Trophoblast cell (in vitro differentiated cells and primary cell): ENCODE measurements around the gene COG2.
"Not testable (repeated sequence)": the region's sequence is repeated elsewhere in the genome, so short reads cannot be mapped to it uniquely, and the experiment has no call there.

Experiments
- DNase-seq, 2 donors: peaks; one replicate each; pipeline ENCODE4 v3.0.0-alpha.2; 2016
- H2AFZ ChIP-seq: 2 replicates; pipeline ENCODE4 v1.6.1; 2013; ENCODE audit warnings: low read length, moderate library complexity, mild to moderate bottlenecking; ENCODE audit not compliant: insufficient read depth, poor library complexity
- H2AK5ac ChIP-seq: 2 replicates; pipeline ENCODE4 v1.6.1; 2013; ENCODE audit warnings: mild to moderate bottlenecking, low read length
- H2BK120ac ChIP-seq: 2 replicates; pipeline ENCODE4 v1.6.1; 2013; ENCODE audit warnings: low read length, mild to moderate bottlenecking, moderate library complexity; ENCODE audit not compliant: insufficient read depth, poor library complexity
- H2BK12ac ChIP-seq: 2 replicates; pipeline ENCODE4 v1.6.1; 2013; ENCODE audit warnings: mild to moderate bottlenecking, low read length, moderate library complexity
- H2BK5ac ChIP-seq: 2 replicates; pipeline ENCODE4 v1.6.1; 2013; ENCODE audit warnings: low read length, low read depth, moderate library complexity, mild to moderate bottlenecking; ENCODE audit not compliant: poor library complexity
- H3K14ac ChIP-seq: 2 replicates; pipeline ENCODE4 v1.6.1; 2013; ENCODE audit warnings: mild to moderate bottlenecking, low read length
- H3K18ac ChIP-seq: 2 replicates; pipeline ENCODE4 v1.6.1; 2013; ENCODE audit warnings: mild to moderate bottlenecking, low read length
- H3K23ac ChIP-seq: 2 replicates; pipeline ENCODE4 v1.6.1; 2013; ENCODE audit warnings: low read length
- H3K27ac ChIP-seq: 2 replicates; pipeline ENCODE4 v1.5.1; 2013; ENCODE audit warnings: low read depth, mild to moderate bottlenecking, inconsistent platforms, low read length, moderate library complexity
- H3K27me3 ChIP-seq: 2 replicates; pipeline ENCODE4 v1.6.1; 2013; ENCODE audit warnings: inconsistent platforms, mild to moderate bottlenecking, low read length, moderate library complexity; ENCODE audit not compliant: insufficient read depth
- H3K36me3 ChIP-seq, 2 experiments: 1 replicate in 1 of 2; 2 replicates in 1 of 2; pipeline ENCODE4 v1.6.1; 2013; ENCODE audit warnings: low read length in 2 of 2, mild to moderate bottlenecking in 2 of 2, moderate library complexity in 1 of 2; ENCODE audit not compliant: insufficient read depth in 2 of 2, control insufficient read depth in 1 of 2
- H3K4ac ChIP-seq: 2 replicates; pipeline ENCODE4 v1.6.1; 2013; ENCODE audit warnings: low read depth, mild to moderate bottlenecking, low read length, moderate library complexity
- H3K4me1 ChIP-seq, 2 experiments: 1 replicate in 1 of 2; 2 replicates in 1 of 2; pipeline ENCODE4 v1.6.1; 2013; ENCODE audit warnings: low read length in 2 of 2, mild to moderate bottlenecking in 2 of 2, moderate library complexity in 1 of 2; ENCODE audit not compliant: insufficient read depth in 2 of 2, control insufficient read depth in 1 of 2
- H3K4me2 ChIP-seq: 2 replicates; pipeline ENCODE4 v1.6.1; 2013; ENCODE audit warnings: inconsistent platforms, mild to moderate bottlenecking, low read length, moderate library complexity
- H3K4me3 ChIP-seq: 2 replicates; pipeline ENCODE4 v1.5.1; 2013; ENCODE audit warnings: mild to moderate bottlenecking, low read depth, low read length, inconsistent platforms
- H3K79me1 ChIP-seq: one replicate; pipeline ENCODE4 v1.6.1; 2013; ENCODE audit warnings: low read length
- H3K79me2 ChIP-seq: 2 replicates; pipeline ENCODE4 v1.6.1; 2013; ENCODE audit warnings: low read length, mild to moderate bottlenecking; ENCODE audit not compliant: control insufficient read depth, insufficient read depth, poor library complexity
- H3K9ac ChIP-seq: 2 replicates; pipeline ENCODE4 v1.6.1; 2013; ENCODE audit warnings: mild to moderate bottlenecking, low read length
- H3K9me3 ChIP-seq: 2 replicates; pipeline ENCODE4 v1.6.1; 2013; ENCODE audit warnings: low read depth, mild to moderate bottlenecking, control low read depth, inconsistent platforms, low read length; ENCODE audit not compliant: insufficient read depth
- H4K12ac ChIP-seq: 2 replicates; pipeline ENCODE4 v1.6.1; 2013; ENCODE audit warnings: low read depth, mild to moderate bottlenecking, low read length, moderate library complexity
- H4K8ac ChIP-seq: 2 replicates; pipeline ENCODE4 v1.6.1; 2013; ENCODE audit warnings: low read depth, mild to moderate bottlenecking, low read length, moderate library complexity
- H4K91ac ChIP-seq: one replicate; pipeline ENCODE4 v1.6.1; 2013; ENCODE audit warnings: low read depth, mild to moderate bottlenecking, low read length, moderate library complexity
- WGBS: extraction: QIAGEN DNeasy Blood & Tissue Kit; methylation state at CpG from one replicate; pipeline ENCODE4 v1.1.7; 2013; ENCODE audit warnings: missing lambda C conversion rate; ENCODE audit not compliant: insufficient read length, insufficient coverage; ENCODE audit errors: extremely low coverage; 5-methylcytosine and 5-hydroxymethylcytosine counted together

The COG2 gene

DNA sequence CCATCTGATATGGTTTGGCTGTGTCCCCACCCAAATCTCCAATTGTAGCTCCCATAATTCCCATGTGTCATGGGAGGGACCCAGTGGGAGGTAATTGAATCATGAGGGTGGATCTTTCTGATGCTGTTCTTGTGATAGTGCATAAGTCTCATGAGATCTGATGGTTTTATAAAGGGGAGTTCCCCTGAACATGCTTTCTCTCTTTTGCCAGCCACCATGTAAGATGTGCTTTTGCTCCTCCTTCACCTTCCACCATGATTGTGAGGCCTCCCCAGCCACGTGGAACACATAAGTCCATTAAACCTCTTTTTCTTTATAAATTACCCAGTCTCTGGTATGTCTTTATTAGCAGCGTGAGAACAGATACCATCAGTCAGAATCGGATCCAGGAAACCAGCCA, 74.2 kb downstream of the COG2 start:
- H2AFZ ChIP-seq, H2BK120ac ChIP-seq, H3K27ac ChIP-seq, DNase-seq, H3K36me3 ChIP-seq, H3K4me3 ChIP-seq, H4K8ac ChIP-seq, H3K9me3 ChIP-seq, H2BK12ac ChIP-seq, H3K79me2 ChIP-seq, H3K27me3 ChIP-seq, H3K14ac ChIP-seq, H4K91ac ChIP-seq, H3K79me1 ChIP-seq, H4K12ac ChIP-seq, H3K4ac ChIP-seq, H3K9ac ChIP-seq, H3K18ac ChIP-seq, H3K4me2 ChIP-seq, H3K23ac ChIP-seq, H2BK5ac ChIP-seq, H2AK5ac ChIP-seq, H3K4me1 ChIP-seq: not testable (repeated sequence)
- no CpG with 5 or more reads among the region's 3 CpGs for WGBS

DNA sequence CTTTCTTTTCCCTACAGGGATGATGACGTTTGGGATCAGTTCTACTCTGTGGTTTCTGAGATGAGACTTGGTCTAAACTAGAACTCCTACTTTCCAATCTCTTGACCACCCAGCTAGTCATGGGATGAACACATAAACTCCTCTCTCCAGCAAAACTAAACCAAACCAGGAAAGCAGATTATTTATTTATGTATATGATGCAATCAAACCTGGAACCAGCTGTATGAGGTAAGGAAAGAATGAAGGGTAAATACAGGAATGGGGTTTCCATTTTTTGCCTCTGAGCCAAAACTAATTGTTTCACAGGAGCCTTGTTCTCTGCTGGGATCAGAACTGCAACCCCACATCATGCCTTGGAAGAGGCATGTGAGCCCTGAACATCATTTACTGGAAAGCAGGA, 75.0 kb downstream of the COG2 start:
- Histone ChIP-seq H3K23ac (no peak overlapping the region), H3K4me2 (no peak overlapping the region), H2BK5ac (no peak overlapping the region), H3K79me1 (no peaks in the 10 kb centered on the region), H3K18ac (no peak overlapping the region), H3K9me3 (peaks cover 4% of the 10 kb centered on the region), H3K27me3 (no peaks in the 10 kb centered on the region), H3K27ac (no peak overlapping the region), H3K4ac (no peak overlapping the region), H3K14ac (no peak overlapping the region), H3K36me3 (no peaks in the 10 kb centered on the region), H2BK12ac (no peak overlapping the region), H2AK5ac (no peak overlapping the region), H4K8ac (no peak overlapping the region), H3K79me2 (no peaks in the 10 kb centered on the region), H2AFZ (no peak overlapping the region), H3K4me1 (no peaks in the 10 kb centered on the region), H3K4me3 (no peak overlapping the region), H4K91ac (no peak overlapping the region), H4K12ac (no peak overlapping the region), H2BK120ac (no peak overlapping the region), H3K9ac (no peak overlapping the region)
- no peak for DNase-seq
- WGBS, result no CpG with 5 or more reads among the region's 1 CpG

GRCh38 chr1:230721849-230722522, 79.7 kb downstream of the COG2 start:
- H3K27ac ChIP-seq, H2BK120ac ChIP-seq, H4K8ac ChIP-seq, H3K23ac ChIP-seq, H2AFZ ChIP-seq, H3K9ac ChIP-seq, H3K9me3 ChIP-seq, H4K12ac ChIP-seq, H2BK5ac ChIP-seq, H3K27me3 ChIP-seq, H3K79me2 ChIP-seq, H2AK5ac ChIP-seq, H3K79me1 ChIP-seq, H3K36me3 ChIP-seq, H4K91ac ChIP-seq, H3K18ac ChIP-seq, H3K4me1 ChIP-seq, H3K14ac ChIP-seq, H2BK12ac ChIP-seq, DNase-seq, H3K4me3 ChIP-seq, H3K4ac ChIP-seq, H3K4me2 ChIP-seq: not testable (repeated sequence)
- no CpG with 5 or more reads among the region's 3 CpGs for WGBS

DNA sequence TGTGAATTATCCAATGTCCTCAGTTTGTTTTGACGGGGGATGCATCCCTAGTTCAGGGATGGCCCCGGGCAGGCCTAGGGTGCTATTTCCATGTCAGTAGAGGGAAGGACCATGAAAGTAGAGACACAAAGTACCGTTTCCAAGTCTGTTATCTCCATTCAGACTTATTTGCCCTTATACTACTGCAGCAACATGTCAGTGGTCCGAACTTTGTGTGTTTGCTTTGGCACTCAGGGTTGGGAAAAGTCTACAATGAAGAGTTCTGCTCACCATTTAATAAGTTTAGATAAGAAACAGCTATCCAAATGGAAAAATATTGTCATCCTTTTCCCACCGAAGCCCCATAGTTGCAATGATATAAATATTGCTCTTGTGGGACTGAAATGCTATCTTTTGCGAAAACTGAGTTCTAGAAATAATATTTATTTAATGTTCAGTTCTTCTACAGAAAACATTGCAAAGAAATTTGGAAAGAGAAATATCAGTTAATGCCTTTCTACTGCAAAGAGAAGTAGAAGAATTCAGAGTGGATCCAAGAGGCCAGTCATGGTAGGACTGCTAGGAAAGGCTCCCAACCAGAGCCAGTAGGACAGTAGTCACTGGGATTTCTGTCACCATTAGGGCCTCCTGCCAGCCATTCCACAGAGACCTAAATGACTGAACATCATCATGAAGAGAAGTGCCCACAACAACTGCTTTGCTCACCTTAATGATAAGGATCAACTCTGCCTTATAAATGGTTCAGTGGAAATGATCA, 83.2 kb downstream of the COG2 start:
- no peak overlapping the region for H2AFZ ChIP-seq
- H4K91ac ChIP-seq, result no peak overlapping the region
- H3K9me3 ChIP-seq, result peaks cover 8% of the 10 kb centered on the region
- no peak overlapping the region for H3K4me2 ChIP-seq
- no peaks in the 10 kb centered on the region for H3K36me3 ChIP-seq
- H3K79me1 ChIP-seq, result no peaks in the 10 kb centered on the region
- no peak overlapping the region for H3K9ac ChIP-seq
- no peak overlapping the region for H3K27ac ChIP-seq
- no peak overlapping the region for H4K12ac ChIP-seq
- H3K79me2 ChIP-seq, result no peaks in the 10 kb centered on the region
- H3K4ac ChIP-seq, result no peak overlapping the region
- DNase-seq, result no peak
- H2BK5ac ChIP-seq, result no peak overlapping the region
- no peaks in the 10 kb centered on the region for H3K27me3 ChIP-seq
- H3K18ac ChIP-seq, result no peak overlapping the region
- no peak overlapping the region for H4K8ac ChIP-seq
- H3K4me3 ChIP-seq, result no peak overlapping the region
- H2BK12ac ChIP-seq, result no peak overlapping the region
- no peak overlapping the region for H3K23ac ChIP-seq
- H3K14ac ChIP-seq, result no peak overlapping the region
- peaks cover 0 to 3% of the 10 kb centered on the region in 2 experiments for H3K4me1 ChIP-seq
- WGBS, result no CpG with 5 or more reads among the region's 6 CpGs
- H2AK5ac ChIP-seq, result no peak overlapping the region
- H2BK120ac ChIP-seq, result no peak overlapping the region
